Adrenal gland (tissue), 12 donors: ENCODE data around the gene MEIOSIN. TPM values are rescaled to one million over a fixed set of nuclear protein-coding genes. Genes with fewer than 3 reads are reported as not detected.

ENCODE experiments used
- DNase-seq, 7 donors: peaks; one replicate each; pipeline ENCODE4 v3.0.0-alpha.2; 2019 to 2020
- H3K27ac ChIP-seq, 5 donors: fragments of 200-600 bp; sonication (generic) in 4 of 5; 1 replicate in 3 of 5; 2 replicates in 2 of 5; pipeline versions ENCODE4 v1.5.1 to v1.8.0; 2016 to 2020; ENCODE audit warnings: mild to moderate bottlenecking in 1 of 5
- H3K27me3 ChIP-seq: fragments of 200-600 bp; 2 replicates; pipeline ENCODE4 v1.8.0; 2021
- H3K36me3 ChIP-seq, 2 donors: fragments of 200-600 bp; replicated peaks in 1 of 2; 1 replicate in 1 of 2; 2 replicates in 1 of 2; pipeline versions ENCODE4 v1.5.1 to v1.8.0; 2018 to 2022
- H3K4me1 ChIP-seq, 2 donors: fragments of 200-600 bp; replicated peaks in 1 of 2; 1 replicate in 1 of 2; 2 replicates in 1 of 2; pipeline versions ENCODE4 v1.5.1 to v1.8.0; 2018 to 2021
- H3K4me3 ChIP-seq, 4 donors: fragments of 200-600 bp; sonication (generic) in 3 of 4; one replicate each; pipeline ENCODE4 v1.5.1; 2016 to 2018
- H3K9me3 ChIP-seq, 3 donors: fragments of 200-600 bp; sonication (generic) in 1 of 3; replicated peaks in 1 of 3; 1 replicate in 2 of 3; 2 replicates in 1 of 3; pipeline versions ENCODE4 v1.5.1 to v1.8.0; 2016 to 2021
- POLR2A ChIP-seq, 2 donors: fragments of 450-650 bp; IDR thresholded peaks; one replicate each; pipeline ENCODE4 v1.6.1; 2017; ENCODE audit warnings: antibody characterized with exemption in 2 of 2, mild to moderate bottlenecking in 2 of 2, moderate library complexity in 1 of 2
- WGBS, 4 donors: extraction: QIAGEN DNeasy Blood & Tissue Kit in 2 of 4; methylation state at CpG; one replicate each; pipeline versions ENCODE4 v1.1.5 to v1.1.7; 2013 to 2017; 5-methylcytosine and 5-hydroxymethylcytosine counted together
- intact Hi-C, 2 donors: fragments of 100-400 bp; cut with DNase I; formaldehyde crosslinking; loops; one replicate each; pipeline versions ENCODE4 v1.14.1 to v1.15.0; 2022 to 2023
- polyA plus RNA-seq, 3 donors: library from polyadenylated mRNA; stranded (reverse); fragments of 200-250 nt in 2 of 3; fragments of 350-450 nt in 1 of 3; fragmentation: Illumina TruSeq in 1 of 3; extraction: RNeasy Lipid Tissue Mini Kit (QIAGEN cat#74804) in 1 of 3; gene quantifications; one replicate each; pipeline ENCODE4 v1.2.3, GENCODE V29; 2013 to 2014
- total RNA-seq, 9 donors: library from RNA; depleted of rRNA in 4 of 9; stranded (reverse); fragments of >200 nt in 4 of 9; fragments of 120-200 nt in 1 of 9; fragmentation: NEBNext Ultra II Directional in 1 of 9; extraction: Animal tissue kit (Norgen Biotek cat#: 25700) in 1 of 9; gene quantifications; one replicate each; pipeline versions ENCODE4 v1.1.0 to v1.2.4, GENCODE V29; 2013 to 2023
- TF ChIP-seq, protein P1 (sequence below), 6 experiments: fragments of 450-650 bp in 4 of 6; fragments of 200-600 bp in 2 of 6; sonication (generic) in 1 of 6; IDR thresholded peaks; 1 replicate in 5 of 6; 2 replicates in 1 of 6; pipeline versions ENCODE4 v1.5.1 to v1.8.0; 2016 to 2021; ENCODE audit warnings: antibody characterized with exemption in 6 of 6, mild to moderate bottlenecking in 2 of 6, moderate library complexity in 1 of 6
- donor health status: healthy with polysubstance abuse.
- donor health status: Bipolar disorder and iron deficiency.
- donor health status: DM: yes; HTN: yes; CAD: no.
- donor health status: DM: no; HTN: no; CAD: no.
- donor health status: DM: no; HTN: no; CAD: no.
- donor health status: DM: yes; HTN: yes; CAD: no.

MEIOSIN gene
- total and polyA plus RNA-seq, 12 donors: 0.03 to 0.06 (median 0.05) TPM; not detected in 9

DNA sequence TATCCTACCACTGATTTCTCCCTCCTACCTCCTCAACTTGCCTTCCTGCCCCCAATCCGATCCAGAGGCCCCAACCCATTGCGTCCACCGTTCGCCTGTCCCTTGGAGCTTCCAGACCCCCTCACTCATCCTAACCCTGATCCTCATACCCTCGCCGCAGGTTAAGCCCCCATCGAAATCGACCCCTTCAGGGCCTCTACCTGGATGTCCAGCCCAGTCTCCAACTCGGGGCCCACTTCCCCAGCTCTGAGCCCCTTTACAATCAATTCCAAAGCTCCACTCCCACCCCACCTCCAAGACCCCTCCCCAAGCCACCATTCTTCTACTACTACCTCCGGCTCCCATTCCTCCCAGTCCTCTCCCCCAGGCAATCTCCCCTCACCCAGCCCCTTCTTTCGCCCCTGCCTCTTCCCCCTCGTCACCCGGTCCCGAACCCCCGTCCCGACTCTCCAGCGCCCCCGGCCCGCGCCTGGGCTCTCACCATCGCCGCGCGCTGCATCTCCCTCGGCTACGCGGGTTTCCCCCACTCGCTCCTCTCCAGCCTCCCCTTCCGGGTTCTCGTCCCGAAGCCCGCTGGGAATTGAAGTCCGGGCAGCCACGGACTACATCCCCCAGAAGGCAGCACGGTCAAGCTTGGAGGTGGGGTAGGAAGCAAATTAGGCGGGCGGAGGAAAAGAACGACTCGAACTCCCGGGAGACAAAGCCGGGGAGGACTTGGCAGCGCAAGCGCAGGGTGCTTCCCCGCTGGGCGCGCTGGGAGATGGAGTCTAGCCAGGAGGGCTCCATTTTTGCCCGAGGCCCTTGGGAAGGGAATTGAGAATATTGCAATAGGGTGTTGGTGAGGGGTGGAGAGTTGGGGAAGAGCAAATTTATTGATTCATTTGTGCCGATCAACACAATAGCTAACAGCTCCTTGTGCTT lies 2.6 kb upstream of the MEIOSIN start, which contains the start of gene FBXO46:
FBXO46 (minus strand) TSS at position 529 of the 921 bp plus-strand sequence. CDS start 17,401 bp downstream, outside the sequence.
- Histone ChIP-seq H3K27ac (peak within 1 kb of the TSS in 3 of 5 donors; percentile 44 to 69 (median 50)), H3K27me3 (no peaks in the 10 kb centered on the region), H3K9me3 (no peaks in the 10 kb centered on the region), H3K4me1 (peaks cover 4 to 22% of the 10 kb centered on the region in 2 donors), H3K36me3 (no peaks in the 10 kb centered on the region), H3K4me3 (peak within 1 kb of the TSS in 3 of 4 donors; percentile 58 to 92 (median 76))
- intact Hi-C loops: no loop called here
- 0 to 1% (median 1%) methylated on average over 31 to 48 of the region's 48 CpGs for WGBS, 4 donors
- DNase-seq: peak; percentile 95 to 99 (median 98)
- TF ChIP-seq, protein P1, sequence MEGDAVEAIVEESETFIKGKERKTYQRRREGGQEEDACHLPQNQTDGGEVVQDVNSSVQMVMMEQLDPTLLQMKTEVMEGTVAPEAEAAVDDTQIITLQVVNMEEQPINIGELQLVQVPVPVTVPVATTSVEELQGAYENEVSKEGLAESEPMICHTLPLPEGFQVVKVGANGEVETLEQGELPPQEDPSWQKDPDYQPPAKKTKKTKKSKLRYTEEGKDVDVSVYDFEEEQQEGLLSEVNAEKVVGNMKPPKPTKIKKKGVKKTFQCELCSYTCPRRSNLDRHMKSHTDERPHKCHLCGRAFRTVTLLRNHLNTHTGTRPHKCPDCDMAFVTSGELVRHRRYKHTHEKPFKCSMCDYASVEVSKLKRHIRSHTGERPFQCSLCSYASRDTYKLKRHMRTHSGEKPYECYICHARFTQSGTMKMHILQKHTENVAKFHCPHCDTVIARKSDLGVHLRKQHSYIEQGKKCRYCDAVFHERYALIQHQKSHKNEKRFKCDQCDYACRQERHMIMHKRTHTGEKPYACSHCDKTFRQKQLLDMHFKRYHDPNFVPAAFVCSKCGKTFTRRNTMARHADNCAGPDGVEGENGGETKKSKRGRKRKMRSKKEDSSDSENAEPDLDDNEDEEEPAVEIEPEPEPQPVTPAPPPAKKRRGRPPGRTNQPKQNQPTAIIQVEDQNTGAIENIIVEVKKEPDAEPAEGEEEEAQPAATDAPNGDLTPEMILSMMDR (IDR thresholded peaks at IDR 0.05): no peak
- TF ChIP-seq POLR2A (IDR thresholded peaks at IDR 0.05): peak in 1 of 2 donors; percentile 72

DNA sequence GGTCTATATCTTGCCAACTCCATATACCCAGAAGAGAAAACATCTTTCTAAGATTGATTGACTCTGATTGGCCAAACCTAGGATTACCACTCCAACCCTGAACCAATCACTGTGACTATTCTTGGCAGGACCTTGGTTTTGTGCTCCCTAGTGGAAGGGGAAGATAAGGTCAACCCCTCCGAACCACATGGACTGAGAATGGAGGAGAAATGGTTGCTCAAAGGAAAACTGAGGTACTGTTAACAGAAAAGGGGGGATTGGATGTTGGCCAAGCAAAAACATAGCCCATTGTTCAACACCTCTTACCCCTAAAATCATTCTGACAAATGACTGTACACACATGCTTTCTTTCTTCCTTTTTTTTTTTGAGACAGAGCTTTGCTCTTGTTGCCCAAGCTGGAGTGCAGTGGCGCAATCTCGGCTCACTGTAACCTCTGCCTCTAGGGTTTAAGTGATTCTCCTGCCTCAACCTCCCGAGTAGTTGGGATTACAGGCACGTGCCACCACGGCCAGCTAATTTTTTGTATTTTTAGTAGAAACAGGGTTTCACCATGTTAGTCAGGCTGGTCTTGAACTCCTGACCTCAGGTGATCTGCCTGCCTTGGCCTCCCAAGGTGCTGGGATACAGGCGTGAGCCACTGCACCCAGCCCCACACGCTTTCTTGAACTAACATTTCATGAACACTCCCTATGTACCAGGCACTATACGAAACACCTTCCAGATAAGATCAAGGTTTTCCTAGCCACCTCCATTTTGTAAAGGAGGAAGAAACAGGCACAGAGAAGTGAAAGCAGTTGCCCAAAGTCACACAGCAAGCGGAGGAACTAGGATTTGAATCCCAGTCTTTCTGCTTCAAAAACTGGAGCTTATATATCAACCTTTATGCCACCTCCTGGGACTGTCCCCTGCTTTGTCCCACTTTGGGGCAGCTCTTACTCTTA lies 6.5 kb downstream of the MEIOSIN start:
- H3K4me3 ChIP-seq: no peak overlapping the region
- intact Hi-C loops: no loop called here
- no peak for TF ChIP-seq POLR2A (IDR thresholded peaks at IDR 0.05)
- TF ChIP-seq, protein P1 (IDR thresholded peaks at IDR 0.05): no peak
- WGBS, 4 donors: 72 to 81% (median 75%) methylated on average over 10 of the region's 10 CpGs
- no peaks in the 10 kb centered on the region for H3K27me3 ChIP-seq
- H3K4me1 ChIP-seq: no peaks in the 10 kb centered on the region
- DNase-seq: no peak
- H3K9me3 ChIP-seq: no peaks in the 10 kb centered on the region
- H3K36me3 ChIP-seq: no peaks in the 10 kb centered on the region
- H3K27ac ChIP-seq: no peak overlapping the region

DNA sequence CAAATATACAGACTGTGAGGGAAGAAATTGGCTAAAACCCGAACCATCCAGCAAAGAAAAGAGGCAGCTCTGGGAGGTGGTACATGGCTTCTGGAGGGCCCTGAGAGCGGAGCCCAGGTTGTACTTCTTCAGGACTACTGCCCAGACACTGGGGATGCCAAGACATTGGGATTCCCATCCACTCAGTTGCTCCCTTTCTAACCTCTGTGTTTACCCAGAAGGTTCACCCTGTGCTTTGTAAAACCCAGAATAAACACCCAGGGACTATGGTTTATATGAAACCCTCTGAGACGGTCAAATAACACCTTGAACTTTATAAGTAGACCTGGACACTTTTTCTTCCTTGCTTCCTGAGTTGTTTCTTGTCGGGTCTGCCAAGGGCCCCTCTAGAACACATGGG lies 9.7 kb downstream of the MEIOSIN start:
- Histone ChIP-seq H3K27ac (no peak overlapping the region), H3K4me1 (no peaks in the 10 kb centered on the region), H3K4me3 (no peak overlapping the region), H3K27me3 (no peaks in the 10 kb centered on the region), H3K9me3 (no peaks in the 10 kb centered on the region), H3K36me3 (no peaks in the 10 kb centered on the region)
- 70 to 77% (median 75%) methylated on average over 4 of the region's 4 CpGs for WGBS, 4 donors
- no peak for TF ChIP-seq POLR2A (IDR thresholded peaks at IDR 0.05)
- TF ChIP-seq, protein P1 (IDR thresholded peaks at IDR 0.05): no peak
- no peak for DNase-seq
- intact Hi-C loops: no loop called here

DNA sequence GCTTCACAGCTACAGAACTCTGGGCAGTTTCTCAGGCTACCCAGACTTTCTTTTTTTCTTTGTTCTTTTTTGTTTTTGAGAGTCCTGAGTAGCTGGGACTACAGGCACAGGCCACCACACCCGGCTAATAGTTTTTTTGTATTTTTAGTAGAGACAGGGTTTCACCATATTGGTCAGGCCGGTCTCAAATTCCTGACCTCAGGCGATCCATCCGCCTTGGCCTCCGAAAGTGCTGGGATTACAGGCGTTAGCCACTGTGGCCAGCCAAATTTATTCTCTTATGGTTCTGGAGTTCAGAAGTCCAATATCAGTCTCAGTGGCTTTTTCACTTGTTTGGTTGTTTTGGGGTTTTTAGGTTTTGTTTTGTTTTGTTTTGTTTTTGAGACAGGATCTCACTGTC lies 12.4 kb downstream of the MEIOSIN start:
- Histone ChIP-seq H3K27me3 (no peaks in the 10 kb centered on the region), H3K4me3 (no peak overlapping the region), H3K27ac (no peak overlapping the region), H3K36me3 (no peaks in the 10 kb centered on the region), H3K4me1 (no peaks in the 10 kb centered on the region), H3K9me3 (no peaks in the 10 kb centered on the region)
- DNase-seq: no peak
- intact Hi-C loops: no loop called here
- TF ChIP-seq, protein P1 (IDR thresholded peaks at IDR 0.05): no peak
- WGBS, 4 donors: 90% methylated on average over 6 of the region's 6 CpGs
